ENCODE data around the gene NRN1. TPM values are rescaled to one million over a fixed set of nuclear protein-coding genes. Genes with fewer than 3 reads are reported as not detected.

NRN1 gene
- total RNA-seq, 1 donor from 2014 or later = 0.82 TPM

GRCh38 chr6:5995949-5996713 is 10.6 kb downstream of the NRN1 start:
- no peak for FAIRE-seq
- Mint-ChIP-seq H3K36me3 (ENCODE audit: low read depth, unreplicated experiment) (peaks cover 13% of the 10 kb centered on the region), H3K9me3 (ENCODE audit: unreplicated experiment) (peaks cover 33% of the 10 kb centered on the region), H3K4me1 (ENCODE audit: low read depth, unreplicated experiment) (peaks cover under 1% of the 10 kb centered on the region), H3K4me3 (ENCODE audit: unreplicated experiment) (peak overlapping the region; percentile 85), H3K27ac (ENCODE audit: unreplicated experiment) (no peak overlapping the region), H3K27me3 (ENCODE audit: low read depth, unreplicated experiment) (peaks cover 86% of the 10 kb centered on the region)
- peak overlapping the region; percentile 96 for H3K4me2 ChIP-seq (ENCODE audit: low read length)
- no peaks in the 10 kb centered on the region for H4K20me1 ChIP-seq (ENCODE audit: insufficient read depth, low read length)
- DNase-seq (ENCODE audit: low read depth) = no peak
- peaks cover 13% of the 10 kb centered on the region for H3K4me1 ChIP-seq (ENCODE audit: insufficient read depth, low read length)
- H3K9ac ChIP-seq (ENCODE audit: low read length) = peak overlapping the region; percentile 70
- TF ChIP-seq CTCF (IDR thresholded peaks at IDR 0.05; ENCODE audit: insufficient read depth, low read depth, low read length) (no peak), EZH2 (IDR thresholded peaks at IDR 0.05; ENCODE audit: insufficient read depth, low read length) (no peak)
- peak overlapping the region; percentile 91 for H3K4me3 ChIP-seq (ENCODE audit: insufficient read depth, low read depth, low read length)
- H3K27ac ChIP-seq (ENCODE audit: low read depth, low read length) = no peak overlapping the region
- peaks cover 90% of the 10 kb centered on the region for H3K27me3 ChIP-seq (ENCODE audit: insufficient read depth, low read length)
- peaks cover 13% of the 10 kb centered on the region for H3K9me3 ChIP-seq (ENCODE audit: insufficient read depth, low read depth, low read length)
- peak overlapping the region; percentile 82 for H2AFZ ChIP-seq (ENCODE audit: low read depth, low read length)
- no peaks in the 10 kb centered on the region for H3K79me2 ChIP-seq (ENCODE audit: insufficient read depth, low read length)
- H3K36me3 ChIP-seq (ENCODE audit: insufficient read depth, low read length) = no peaks in the 10 kb centered on the region

- peaks cover 13% of the 10 kb centered on the region for H3K36me3 Mint-ChIP-seq (ENCODE audit: low read depth, unreplicated experiment)
- peak overlapping the region; percentile 91 for H3K4me3 ChIP-seq (ENCODE audit: insufficient read depth, low read depth, low read length)
- TF ChIP-seq CTCF (IDR thresholded peaks at IDR 0.05; ENCODE audit: insufficient read depth, low read depth, low read length) (no peak), EZH2 (IDR thresholded peaks at IDR 0.05; ENCODE audit: insufficient read depth, low read length) (peak; percentile 58)
- H3K9me3 ChIP-seq (ENCODE audit: insufficient read depth, low read depth, low read length) = peaks cover 13% of the 10 kb centered on the region
- H3K27ac ChIP-seq (ENCODE audit: low read depth, low read length) = no peak overlapping the region
- peaks cover 33% of the 10 kb centered on the region for H3K9me3 Mint-ChIP-seq (ENCODE audit: unreplicated experiment)
- peak overlapping the region; percentile 74 for H3K4me3 Mint-ChIP-seq (ENCODE audit: unreplicated experiment)
- H3K4me2 ChIP-seq (ENCODE audit: low read length) = peak overlapping the region; percentile 96
- H3K36me3 ChIP-seq (ENCODE audit: insufficient read depth, low read length) = no peaks in the 10 kb centered on the region
- no peaks in the 10 kb centered on the region for H3K79me2 ChIP-seq (ENCODE audit: insufficient read depth, low read length)
- H2AFZ ChIP-seq (ENCODE audit: low read depth, low read length) = peak overlapping the region; percentile 52
- H3K4me1 ChIP-seq (ENCODE audit: insufficient read depth, low read length) = peaks cover 13% of the 10 kb centered on the region
- no peak overlapping the region for H3K9ac ChIP-seq (ENCODE audit: low read length)
- peaks cover 83% of the 10 kb centered on the region for H3K27me3 Mint-ChIP-seq (ENCODE audit: low read depth, unreplicated experiment)
- FAIRE-seq = no peak
- peaks cover 85% of the 10 kb centered on the region for H3K27me3 ChIP-seq (ENCODE audit: insufficient read depth, low read length)
- no peak for DNase-seq (ENCODE audit: low read depth)
- peaks cover 6% of the 10 kb centered on the region for H3K4me1 Mint-ChIP-seq (ENCODE audit: low read depth, unreplicated experiment)
- no peaks in the 10 kb centered on the region for H4K20me1 ChIP-seq (ENCODE audit: insufficient read depth, low read length)
- no peak overlapping the region for H3K27ac Mint-ChIP-seq (ENCODE audit: unreplicated experiment)
Measured at GRCh38 chr6:5995658-5995948, 11.1 kb downstream of the NRN1 start.

GRCh38 chr6:5994999-5995657 is 11.6 kb downstream of the NRN1 start:
- DNase-seq (ENCODE audit: low read depth) = no peak
- H2AFZ ChIP-seq (ENCODE audit: low read depth, low read length) = peak overlapping the region; percentile 52
- Mint-ChIP-seq H3K27me3 (ENCODE audit: low read depth, unreplicated experiment) (peaks cover 79% of the 10 kb centered on the region), H3K4me3 (ENCODE audit: unreplicated experiment) (no peak overlapping the region), H3K27ac (ENCODE audit: unreplicated experiment) (no peak overlapping the region), H3K9me3 (ENCODE audit: unreplicated experiment) (peaks cover 29% of the 10 kb centered on the region), H3K36me3 (ENCODE audit: low read depth, unreplicated experiment) (peaks cover 11% of the 10 kb centered on the region), H3K4me1 (ENCODE audit: low read depth, unreplicated experiment) (peaks cover 7% of the 10 kb centered on the region)
- H3K36me3 ChIP-seq (ENCODE audit: insufficient read depth, low read length) = no peaks in the 10 kb centered on the region
- H3K9me3 ChIP-seq (ENCODE audit: insufficient read depth, low read depth, low read length) = peaks cover 9% of the 10 kb centered on the region
- peaks cover 80% of the 10 kb centered on the region for H3K27me3 ChIP-seq (ENCODE audit: insufficient read depth, low read length)
- H3K4me1 ChIP-seq (ENCODE audit: insufficient read depth, low read length) = peaks cover 13% of the 10 kb centered on the region
- H4K20me1 ChIP-seq (ENCODE audit: insufficient read depth, low read length) = no peaks in the 10 kb centered on the region
- H3K79me2 ChIP-seq (ENCODE audit: insufficient read depth, low read length) = no peaks in the 10 kb centered on the region
- no peak overlapping the region for H3K27ac ChIP-seq (ENCODE audit: low read depth, low read length)
- TF ChIP-seq CTCF (IDR thresholded peaks at IDR 0.05; ENCODE audit: insufficient read depth, low read depth, low read length) (no peak), EZH2 (IDR thresholded peaks at IDR 0.05; ENCODE audit: insufficient read depth, low read length) (peak; percentile 16)
- no peak overlapping the region for H3K4me3 ChIP-seq (ENCODE audit: insufficient read depth, low read depth, low read length)
- H3K4me2 ChIP-seq (ENCODE audit: low read length) = peak overlapping the region; percentile 7
- no peak overlapping the region for H3K9ac ChIP-seq (ENCODE audit: low read length)
- no peak for FAIRE-seq
